ENCODE data around the gene MAP3K14. TPM values are rescaled to one million over a fixed set of nuclear protein-coding genes. Genes with fewer than 3 reads are reported as not detected.

The MAP3K14 gene
- total RNA-seq, 1 donor from 2014 or later, result 9.8 TPM

GRCh38 chr17:45241328-45242028, 75.3 kb downstream of the MAP3K14 start:
- Mint-ChIP-seq H3K36me3 (no peaks in the 10 kb centered on the region), H3K9me3 (no peaks in the 10 kb centered on the region), H3K4me3 (peak overlapping the region; percentile 75), H3K27me3 (ENCODE audit: low read depth) (peaks cover 61% of the 10 kb centered on the region), H3K4me1 (peaks cover 19% of the 10 kb centered on the region), H3K27ac (no peak overlapping the region)
- peak; percentile 60 to 80 for DNase-seq (ENCODE audit: low spot score in 2 of 2, unreplicated experiment in 2 of 2)
- no peak for TF ChIP-seq CTCF (IDR thresholded peaks at IDR 0.05; ENCODE audit: unreplicated experiment)

- no peak for TF ChIP-seq CTCF (IDR thresholded peaks at IDR 0.05; ENCODE audit: unreplicated experiment)
- H3K36me3 Mint-ChIP-seq, result no peaks in the 10 kb centered on the region
- H3K9me3 Mint-ChIP-seq, result no peaks in the 10 kb centered on the region
- peaks cover 19% of the 10 kb centered on the region for H3K4me1 Mint-ChIP-seq
- no peak overlapping the region for H3K27ac Mint-ChIP-seq
- peak in 1 of 2 experiments; percentile 59 for DNase-seq (ENCODE audit: low spot score in 2 of 2, unreplicated experiment in 2 of 2)
- H3K27me3 Mint-ChIP-seq (ENCODE audit: low read depth), result peaks cover 63% of the 10 kb centered on the region
- peak overlapping the region; percentile 75 for H3K4me3 Mint-ChIP-seq
Observed at GRCh38 chr17:45240905-45241327, 75.9 kb downstream of the MAP3K14 start.

- DNase-seq (ENCODE audit: low spot score in 2 of 2, unreplicated experiment in 2 of 2), result no peak
- Mint-ChIP-seq H3K36me3 (no peaks in the 10 kb centered on the region), H3K27me3 (ENCODE audit: low read depth) (peaks cover 79% of the 10 kb centered on the region), H3K27ac (no peak overlapping the region), H3K4me3 (no peak overlapping the region), H3K4me1 (peaks cover 19% of the 10 kb centered on the region), H3K9me3 (no peaks in the 10 kb centered on the region)
- no peak for TF ChIP-seq CTCF (IDR thresholded peaks at IDR 0.05; ENCODE audit: unreplicated experiment)
Observed at GRCh38 chr17:45238155-45238774, 78.6 kb downstream of the MAP3K14 start.

- no peak for TF ChIP-seq CTCF (IDR thresholded peaks at IDR 0.05; ENCODE audit: unreplicated experiment)
- no peak for DNase-seq (ENCODE audit: low spot score in 2 of 2, unreplicated experiment in 2 of 2)
- H3K9me3 Mint-ChIP-seq, result no peaks in the 10 kb centered on the region
- no peak overlapping the region for H3K27ac Mint-ChIP-seq
- H3K36me3 Mint-ChIP-seq, result no peaks in the 10 kb centered on the region
- H3K4me1 Mint-ChIP-seq, result peaks cover 19% of the 10 kb centered on the region
- H3K4me3 Mint-ChIP-seq, result no peak overlapping the region
- peaks cover 78% of the 10 kb centered on the region for H3K27me3 Mint-ChIP-seq (ENCODE audit: low read depth)
Observed at GRCh38 chr17:45237686-45238085, 79.1 kb downstream of the MAP3K14 start.

- Mint-ChIP-seq H3K27ac (no peak overlapping the region), H3K9me3 (no peaks in the 10 kb centered on the region), H3K27me3 (ENCODE audit: low read depth) (peaks cover 74% of the 10 kb centered on the region), H3K4me1 (peaks cover 17% of the 10 kb centered on the region), H3K36me3 (no peaks in the 10 kb centered on the region), H3K4me3 (no peak overlapping the region)
- DNase-seq (ENCODE audit: low spot score in 2 of 2, unreplicated experiment in 2 of 2), result no peak
- TF ChIP-seq CTCF (IDR thresholded peaks at IDR 0.05; ENCODE audit: unreplicated experiment), result no peak
Observed at GRCh38 chr17:45236282-45236606, 80.6 kb downstream of the MAP3K14 start.
